Esophagus muscularis mucosa (tissue), 4 donors: Measurements from ENCODE around the gene UVRAG. TPM values are rescaled to one million over a fixed set of nuclear protein-coding genes. Genes with fewer than 3 reads are reported as not detected.

Source experiments
- DNase-seq: peaks from one replicate; pipeline ENCODE4 v3.0.0-alpha.2; 2017; ENCODE audit errors: extremely low spot score
- H3K27ac ChIP-seq, 4 donors: fragments of 200-600 bp; sonication (generic); replicated peaks in 1 of 4; 1 replicate in 3 of 4; 2 replicates in 1 of 4; pipeline ENCODE4 v1.5.1; 2016 to 2019; ENCODE audit warnings: mild to moderate bottlenecking in 1 of 4
- H3K27me3 ChIP-seq, 4 donors: fragments of 200-600 bp; sonication (generic); one replicate each; pipeline versions ENCODE4 v1.5.1 to v1.6.0; 2016 to 2019
- H3K36me3 ChIP-seq, 4 donors: fragments of 200-600 bp; sonication (generic); one replicate each; pipeline ENCODE4 v1.5.1; 2016 to 2019
- H3K4me1 ChIP-seq, 4 donors: fragments of 200-600 bp; sonication (generic); one replicate each; pipeline ENCODE4 v1.5.1; 2016 to 2019
- H3K4me3 ChIP-seq, 4 donors: fragments of 200-600 bp; sonication (generic); 1 replicate in 2 of 4; 2 replicates in 2 of 4; pipeline ENCODE4 v1.5.1; 2016 to 2019; ENCODE audit warnings: mild to moderate bottlenecking in 4 of 4, moderate library complexity in 1 of 4
- H3K9me3 ChIP-seq, 4 donors: fragments of 200-600 bp; sonication (generic); 1 replicate in 3 of 4; 2 replicates in 1 of 4; pipeline ENCODE4 v1.5.1; 2016 to 2019
- EP300 ChIP-seq: sonication (generic); formaldehyde crosslinking; IDR thresholded peaks from one replicate; pipeline ENCODE4 v1.6.1; 2017; ENCODE audit warnings: antibody characterized with exemption
- POLR2A ChIP-seq: fragments of 450-650 bp; IDR thresholded peaks from one replicate; pipeline ENCODE4 v1.6.1; 2017; ENCODE audit warnings: antibody characterized with exemption, moderate library complexity, mild to moderate bottlenecking, low read depth
- POLR2AphosphoS5 ChIP-seq, 2 donors: sonication (generic); formaldehyde crosslinking; IDR thresholded peaks; one replicate each; pipeline ENCODE4 v1.6.1; 2017; ENCODE audit warnings: antibody characterized with exemption in 2 of 2
- WGBS: methylation state at CpG from one replicate; pipeline ENCODE4 v1.1.5; 2018; 5-methylcytosine and 5-hydroxymethylcytosine counted together
- intact Hi-C: fragments of 100-400 bp; cut with DNase I; formaldehyde crosslinking; loops from one replicate; pipeline ENCODE4 v1.15.1; 2023
- small RNA-seq, 3 donors: library from RNA; depleted of rRNA; stranded (forward); fragments of <200 nt; gene quantifications; one replicate each; pipeline ENCODE3, GENCODE V24; 2016
- total RNA-seq, 4 donors: library from RNA; depleted of rRNA; stranded (reverse); fragments of >200 nt; gene quantifications; one replicate each; pipeline versions ENCODE4 v1.1.0 to v1.2.1, GENCODE V29; 2016
- TF ChIP-seq, protein P1 (sequence below), 3 experiments: fragments of 200-600 bp in 2 of 3; fragments of 450-650 bp in 1 of 3; sonication (generic) in 2 of 3; IDR thresholded peaks; one replicate each; pipeline ENCODE4 v1.5.1; 2017 to 2019; ENCODE audit warnings: antibody characterized with exemption in 3 of 3, mild to moderate bottlenecking in 2 of 3, moderate library complexity in 1 of 3

UVRAG gene
- total RNA-seq, 4 donors from 2014 or later = 30.6 to 37.4 (median 34.7) TPM

DNA sequence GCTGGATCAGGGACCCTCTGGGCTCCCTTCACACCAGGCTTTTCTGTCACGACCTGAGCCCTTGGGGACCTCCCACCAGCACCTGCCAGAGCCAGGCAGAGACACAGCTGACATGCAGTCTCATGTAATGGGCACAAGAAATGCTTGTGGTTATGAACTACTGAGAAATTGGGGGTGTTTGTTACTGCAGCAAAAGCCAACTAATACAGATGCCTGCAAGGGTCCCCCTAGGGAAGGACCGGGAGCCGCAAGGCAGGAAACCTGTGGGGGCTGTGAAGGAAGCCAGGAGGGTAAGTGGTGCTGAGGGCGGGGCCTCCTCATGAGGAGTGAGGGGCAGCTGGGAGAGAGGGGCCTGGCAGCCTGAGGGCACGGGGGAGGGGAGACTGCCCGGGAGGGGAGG is 374.7 kb downstream of the UVRAG start:
- H3K27me3 ChIP-seq = no peaks in the 10 kb centered on the region
- WGBS = 91% methylated on average over 5 of the region's 6 CpGs
- H3K4me1 ChIP-seq = peaks cover 32 to 46% (median 42%) of the 10 kb centered on the region in 4 donors
- H3K36me3 ChIP-seq = peaks cover 0 to 25% (median 2%) of the 10 kb centered on the region in 4 donors
- intact Hi-C loops = no loop called here
- peak overlapping the region in 1 of 4 donors; percentile 12 for H3K27ac ChIP-seq
- DNase-seq = no peak
- H3K4me3 ChIP-seq = no peak overlapping the region
- no peaks in the 10 kb centered on the region for H3K9me3 ChIP-seq
- TF ChIP-seq POLR2A (no peak), EP300 (no peak)

- Histone ChIP-seq H3K27ac (peak overlapping the region in 3 of 4 donors; percentile 0 to 40 (median 12)), H3K36me3 (peaks cover 0 to 29% (median 2%) of the 10 kb centered on the region in 4 donors), H3K9me3 (no peaks in the 10 kb centered on the region), H3K4me1 (peaks cover 27 to 39% (median 36%) of the 10 kb centered on the region in 4 donors), H3K4me3 (no peak overlapping the region), H3K27me3 (no peaks in the 10 kb centered on the region)
- intact Hi-C loops = no loop called here
- TF ChIP-seq, protein P1, sequence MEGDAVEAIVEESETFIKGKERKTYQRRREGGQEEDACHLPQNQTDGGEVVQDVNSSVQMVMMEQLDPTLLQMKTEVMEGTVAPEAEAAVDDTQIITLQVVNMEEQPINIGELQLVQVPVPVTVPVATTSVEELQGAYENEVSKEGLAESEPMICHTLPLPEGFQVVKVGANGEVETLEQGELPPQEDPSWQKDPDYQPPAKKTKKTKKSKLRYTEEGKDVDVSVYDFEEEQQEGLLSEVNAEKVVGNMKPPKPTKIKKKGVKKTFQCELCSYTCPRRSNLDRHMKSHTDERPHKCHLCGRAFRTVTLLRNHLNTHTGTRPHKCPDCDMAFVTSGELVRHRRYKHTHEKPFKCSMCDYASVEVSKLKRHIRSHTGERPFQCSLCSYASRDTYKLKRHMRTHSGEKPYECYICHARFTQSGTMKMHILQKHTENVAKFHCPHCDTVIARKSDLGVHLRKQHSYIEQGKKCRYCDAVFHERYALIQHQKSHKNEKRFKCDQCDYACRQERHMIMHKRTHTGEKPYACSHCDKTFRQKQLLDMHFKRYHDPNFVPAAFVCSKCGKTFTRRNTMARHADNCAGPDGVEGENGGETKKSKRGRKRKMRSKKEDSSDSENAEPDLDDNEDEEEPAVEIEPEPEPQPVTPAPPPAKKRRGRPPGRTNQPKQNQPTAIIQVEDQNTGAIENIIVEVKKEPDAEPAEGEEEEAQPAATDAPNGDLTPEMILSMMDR (IDR thresholded peaks at IDR 0.05) = no peak
- TF ChIP-seq POLR2AphosphoS5 (IDR thresholded peaks at IDR 0.05) = peak in 1 of 2 donors; percentile 43
- WGBS = 12% methylated on average over 7 of the region's 7 CpGs
- no peak for DNase-seq
Observed at GRCh38 chr11:76190376-76190775, 375.4 kb downstream of the UVRAG start.

Small RNA genes lying within 50 kb of the gene (small RNA-seq; reads per million reads assigned to genes)
- 0 reads per million in 3 donors for gene RF00019
- gene RNA5SP344 = 0 reads per million in 3 donors

Other genes with a start within 250 kb of the UVRAG start
- 10 to 100 TPM; 20.7 to 43.8 (median 30.5) TPM for gene MAP6, start 146.2 kb upstream of the UVRAG start, total RNA-seq
- gene MOGAT2, start 97.4 kb upstream of the UVRAG start, total RNA-seq = not detected
- 1 to 10 TPM in 3 of 4 donors, under 1 TPM in 1; 0.83 to 6.5 (median 2.0) TPM for gene DGAT2, start 46.4 kb upstream of the UVRAG start, total RNA-seq